WTC11 (cell line): ENCODE data around the gene KIFC1. TPM values are rescaled to one million over a fixed set of nuclear protein-coding genes. Genes with fewer than 3 reads are reported as not detected.
A peak's percentile ranks its signal among the peaks of the same experiment; 100 is the strongest.

ENCODE experiments used
- ATAC-seq: fragments of 200-7000 bp; cut with Tn5 transposase; 2 replicates; pipeline ENCODE4 v1.10.0; 2021; ENCODE audit warnings: mild to moderate bottlenecking, moderate library complexity
- CTCF ChIA-PET: fragments of 300-600 bp; sonication (Branson Sonifier 250); formaldehyde crosslinking; loops from one replicate; lab custom pipeline; 2021; ENCODE audit warnings: antibody characterized with exemption; lab: Charles Lee
- POLR2A ChIA-PET: fragments of 350-600 bp; sonication (Branson Sonifier 250); formaldehyde crosslinking; loops from one replicate; lab custom pipeline; 2021; ENCODE audit warnings: antibody characterized with exemption; lab: Charles Lee
- DNase-seq: peaks from one replicate; pipeline ENCODE4 v3.0.0; 2021; ENCODE audit warnings: low spot score
- H3K27ac Mint-ChIP-seq: 2 replicates; pipeline ENCODE4 v1.8.0; 2021; ENCODE audit warnings: mixed read lengths
- H3K27me3 Mint-ChIP-seq: 2 replicates; pipeline ENCODE4 v1.8.0; 2021; ENCODE audit warnings: low read depth, mild to moderate bottlenecking, moderate library complexity, mixed read lengths
- H3K36me3 Mint-ChIP-seq: 2 replicates; pipeline ENCODE4 v1.8.0; 2021; ENCODE audit warnings: mixed read lengths
- H3K4me1 Mint-ChIP-seq: 2 replicates; pipeline ENCODE4 v1.8.0; 2022; ENCODE audit warnings: mixed read lengths
- H3K4me3 Mint-ChIP-seq: 2 replicates; pipeline ENCODE4 v1.8.0; 2021; ENCODE audit warnings: mild to moderate bottlenecking, moderate library complexity, mixed read lengths
- H3K9me3 Mint-ChIP-seq: 2 replicates; pipeline ENCODE4 v1.8.0; 2021; ENCODE audit warnings: mixed read lengths
- AR ChIP-seq: fragments of 250-450 bp; sonication (Bioruptor Pico); IDR thresholded peaks from 2 replicates; pipeline ENCODE4 v1.9.0; 2021; ENCODE audit warnings: mild to moderate bottlenecking
- CTCF ChIP-seq: fragments of 200-600 bp; IDR thresholded peaks from 2 replicates; pipeline ENCODE4 v1.8.0; 2022; ENCODE audit warnings: antibody characterized with exemption
- E2F4 ChIP-seq: sonication (generic); formaldehyde crosslinking; IDR thresholded peaks from 2 replicates; pipeline ENCODE4 v1.8.1; 2022; ENCODE audit warnings: low read depth, mild to moderate bottlenecking, moderate library complexity, missing genetic modification reagents, borderline replicate concordance
- ESRRA ChIP-seq: sonication (generic); formaldehyde crosslinking; IDR thresholded peaks from 2 replicates; pipeline ENCODE4 v1.8.1; 2022; ENCODE audit warnings: mild to moderate bottlenecking, missing genetic modification reagents, borderline replicate concordance
- ETV6 ChIP-seq: sonication (generic); formaldehyde crosslinking; IDR thresholded peaks from 2 replicates; pipeline ENCODE4 v1.8.1; 2022; ENCODE audit warnings: mild to moderate bottlenecking, missing genetic modification reagents
- FOXP1 ChIP-seq: sonication (generic); formaldehyde crosslinking; IDR thresholded peaks from 2 replicates; pipeline ENCODE4 v1.8.0; 2022; ENCODE audit warnings: missing genetic modification reagents, mild to moderate bottlenecking, moderate library complexity, borderline replicate concordance
- GRHL2 ChIP-seq: fragments of 250-450 bp; sonication (Bioruptor Pico); IDR thresholded peaks from 2 replicates; pipeline ENCODE4 v1.8.0; 2022; ENCODE audit warnings: mild to moderate bottlenecking, moderate library complexity; ENCODE audit not compliant: insufficient replicate concordance, severe bottlenecking
- PRDM15 ChIP-seq: sonication (generic); formaldehyde crosslinking; IDR thresholded peaks from 2 replicates; pipeline ENCODE4 v1.8.0; 2022; ENCODE audit warnings: missing genetic modification reagents
- PREB ChIP-seq: sonication (generic); formaldehyde crosslinking; IDR thresholded peaks from 2 replicates; pipeline ENCODE4 v1.8.1; 2022; ENCODE audit warnings: mild to moderate bottlenecking, missing genetic modification reagents, moderate library complexity, borderline replicate concordance
- RELA ChIP-seq: sonication (generic); formaldehyde crosslinking; IDR thresholded peaks from 2 replicates; pipeline ENCODE4 v1.8.1; 2022; ENCODE audit warnings: missing genetic modification reagents, mild to moderate bottlenecking, borderline replicate concordance
- SP1 ChIP-seq: sonication (generic); formaldehyde crosslinking; conservative IDR thresholded peaks from 2 replicates; pipeline ENCODE4 v1.8.1; 2022; ENCODE audit warnings: missing genetic modification reagents
- USF1 ChIP-seq: sonication (generic); formaldehyde crosslinking; IDR thresholded peaks from 2 replicates; pipeline ENCODE4 v1.8.0; 2022; ENCODE audit warnings: mild to moderate bottlenecking, missing genetic modification reagents
- ZNF232 ChIP-seq: sonication (generic); formaldehyde crosslinking; IDR thresholded peaks from 2 replicates; pipeline ENCODE4 v1.8.0; 2022; ENCODE audit warnings: mild to moderate bottlenecking, missing genetic modification reagents
- ZNF263 ChIP-seq: sonication (generic); formaldehyde crosslinking; IDR thresholded peaks from 2 replicates; pipeline ENCODE4 v1.8.1; 2022; ENCODE audit warnings: low read depth, mild to moderate bottlenecking, moderate library complexity, missing genetic modification reagents
- ZNF671 ChIP-seq: fragments of 250-450 bp; sonication (Bioruptor Pico); IDR thresholded peaks from 2 replicates; pipeline ENCODE4 v1.8.0; 2021; ENCODE audit warnings: mild to moderate bottlenecking
- total RNA-seq: library from RNA; stranded (reverse); gene quantifications from 3 replicates; pipeline ENCODE4 v1.2.3, GENCODE V29; 2021

KIFC1 gene
- total RNA-seq, 1 experiment from 2014 or later: 97.3 TPM

- TF ChIP-seq AR (CRISPR knock-in tag): no peak
- TF ChIP-seq FOXP1 (CRISPR knock-in tag): no peak
- no peak for TF ChIP-seq ESRRA (CRISPR knock-in tag)
- TF ChIP-seq E2F4: no peak
- no peak for TF ChIP-seq ZNF671 (CRISPR knock-in tag)
- TF ChIP-seq RELA (CRISPR knock-in tag): no peak
- TF ChIP-seq ETV6 (CRISPR knock-in tag): no peak; the same call in 1 of the 2 replicates
- TF ChIP-seq SP1: peak; percentile 83; the same call in 1 of the 2 replicates
- TF ChIP-seq GRHL2 (CRISPR knock-in tag): no peak
- TF ChIP-seq ZNF232 (CRISPR knock-in tag): 0 out of 2 replicates have a peak, but pooled peaks have one; percentile 34
- no peak for TF ChIP-seq PRDM15
- TF ChIP-seq PREB (CRISPR knock-in tag): no peak
Measured at GRCh38 chr6:33417903-33418689, 26.5 kb downstream of the KIFC1 start, which contains the start of gene CUTA (continued).

- Mint-ChIP-seq H3K4me1 (peaks cover 67% of the 10 kb centered on the region), H3K27me3 (no peaks in the 10 kb centered on the region; the same call in 1 of the 2 replicates), H3K27ac (peak overlapping the region; percentile 100), H3K4me3 (peak overlapping the region; percentile 96), H3K36me3 (peaks cover 28% of the 10 kb centered on the region), H3K9me3 (no peaks in the 10 kb centered on the region)
- CTCF ChIA-PET: interaction anchor here (0.6 to 2.6 kb wide), 15 partner anchors 7 to 190 kb away, joined by 3 to 30 read pairs (median 5); partner anchors contain the start of genes B3GALT4, PFDN6, PHF1 and RGL2
- POLR2A ChIA-PET: interaction anchor here (0.9 to 1.7 kb wide), 5 partner anchors 8 to 447 kb away, joined by 3 to 8 read pairs (median 5); partner anchors contain the start of genes ZBTB22 and ZBTB9
- TF ChIP-seq CTCF (0 out of 2 replicates have a peak, but pooled peaks have one; percentile 1), USF1 (no peak), ZNF263 (no peak)
- DNase-seq (no peak), ATAC-seq (no peak)
Measured at GRCh38 chr6:33418690-33419291, 27.2 kb downstream of the KIFC1 start.
